ENCODE results near the gene CCDC91.

- TF ChIP-seq CTCF (conservative IDR thresholded peaks at IDR 0.05 in 1 of 2, IDR thresholded peaks at IDR 0.05 in 1 of 2; ENCODE audit: low read depth in 1 of 2, low read length in 2 of 2) (no peak), EZH2 (IDR thresholded peaks at IDR 0.05; ENCODE audit: low read length, missing control alignments) (no peak)
These were observed 19.5 kb downstream of the CCDC91 start for GRCh38 chr12:28209782-28210181.

Measured in fibroblast of lung (primary cell).